Measurements from ENCODE around the gene PPT2. TPM values are rescaled to one million over a fixed set of nuclear protein-coding genes. Genes with fewer than 3 reads are reported as not detected.

PPT2 gene
- total RNA-seq, 2 donors from 2014 or later: 18.4 to 21.0 TPM

GRCh38 chr6:32188381-32189068 is 34.6 kb downstream of the PPT2 start:
- intact Hi-C loops (cut with DNase I): no loop called here
- DNase-seq: no peak
- no peaks in the 10 kb centered on the region for H3K4me1 ChIP-seq
- no peaks in the 10 kb centered on the region for H3K9me3 ChIP-seq
- peak overlapping the region; percentile 87 for H3K27ac ChIP-seq
- H3K9ac ChIP-seq (ENCODE audit: low read depth in 2 of 2, low read length in 2 of 2): peak overlapping the region; percentile 84 to 91
- no peaks in the 10 kb centered on the region for H3K27me3 ChIP-seq
- peak overlapping the region; percentile 69 for H3K4me3 ChIP-seq
- H3K36me3 ChIP-seq: no peaks in the 10 kb centered on the region
- no peak for TF ChIP-seq CTCF (IDR thresholded peaks at IDR 0.05)

- Histone ChIP-seq H3K27me3 (no peaks in the 10 kb centered on the region), H3K27ac (peak overlapping the region; percentile 87), H3K9ac (ENCODE audit: low read depth in 2 of 2, low read length in 2 of 2) (peak overlapping the region; percentile 84 to 91), H3K4me1 (no peaks in the 10 kb centered on the region), H3K4me3 (peak overlapping the region; percentile 69), H3K9me3 (no peaks in the 10 kb centered on the region), H3K36me3 (no peaks in the 10 kb centered on the region)
- intact Hi-C loops (cut with DNase I): no loop called here
- DNase-seq: no peak
- no peak for TF ChIP-seq CTCF (IDR thresholded peaks at IDR 0.05)
Observed at GRCh38 chr6:32189069-32189741, 35.3 kb downstream of the PPT2 start.

GRCh38 chr6:32189742-32190053 is 35.8 kb downstream of the PPT2 start:
- Histone ChIP-seq H3K27ac (peak overlapping the region; percentile 87), H3K4me3 (peak overlapping the region; percentile 69), H3K9me3 (no peaks in the 10 kb centered on the region), H3K36me3 (no peaks in the 10 kb centered on the region), H3K4me1 (peaks cover under 1% of the 10 kb centered on the region), H3K9ac (ENCODE audit: low read depth in 2 of 2, low read length in 2 of 2) (peak overlapping the region; percentile 84 to 91), H3K27me3 (no peaks in the 10 kb centered on the region)
- intact Hi-C loops (cut with DNase I): no loop called here
- no peak for TF ChIP-seq CTCF (IDR thresholded peaks at IDR 0.05)
- no peak for DNase-seq

- intact Hi-C loops (cut with DNase I): no loop called here
- peaks cover 2% of the 10 kb centered on the region for H3K4me1 ChIP-seq
Observed at GRCh38 chr6:32190054-32190851, 36.3 kb downstream of the PPT2 start, which contains the start of gene PBX2. Gene PBX2 (minus strand): TSS chr6:32190202. CDS start chr6:32189915, 287 bp downstream.

More at GRCh38 chr6:32190054-32190851, 36.3 kb downstream of the PPT2 start, which contains the start of gene PBX2:
- Histone ChIP-seq H3K27me3 (no peaks in the 10 kb centered on the region), H3K4me3 (peak within 1 kb of the TSS; percentile 69), H3K36me3 (no peaks in the 10 kb centered on the region), H3K9me3 (no peaks in the 10 kb centered on the region), H3K9ac (ENCODE audit: low read depth in 2 of 2, low read length in 2 of 2) (peak within 1 kb of the TSS; percentile 91), H3K27ac (peak within 1 kb of the TSS; percentile 87)
- no peak for TF ChIP-seq CTCF (IDR thresholded peaks at IDR 0.05)
- peak; percentile 95 for DNase-seq

All from colonic mucosa (tissue), 4 donors.